A549 treated with CpdA at 1 μM for 4 hours (cell line): Measurements from ENCODE around the gene NOP58. TPM values are rescaled to one million over a fixed set of nuclear protein-coding genes. Genes with fewer than 3 reads are reported as not detected.

Experiments used
- total RNA-seq: library from RNA; stranded (reverse); fragments of 200-300 nt; extraction: Qiagen RNA extraction; gene quantifications from 5 replicates; pipeline ENCODE4 v1.2.3, GENCODE V29; 2022; ENCODE audit warnings: low read depth

NOP58 gene, protein sequence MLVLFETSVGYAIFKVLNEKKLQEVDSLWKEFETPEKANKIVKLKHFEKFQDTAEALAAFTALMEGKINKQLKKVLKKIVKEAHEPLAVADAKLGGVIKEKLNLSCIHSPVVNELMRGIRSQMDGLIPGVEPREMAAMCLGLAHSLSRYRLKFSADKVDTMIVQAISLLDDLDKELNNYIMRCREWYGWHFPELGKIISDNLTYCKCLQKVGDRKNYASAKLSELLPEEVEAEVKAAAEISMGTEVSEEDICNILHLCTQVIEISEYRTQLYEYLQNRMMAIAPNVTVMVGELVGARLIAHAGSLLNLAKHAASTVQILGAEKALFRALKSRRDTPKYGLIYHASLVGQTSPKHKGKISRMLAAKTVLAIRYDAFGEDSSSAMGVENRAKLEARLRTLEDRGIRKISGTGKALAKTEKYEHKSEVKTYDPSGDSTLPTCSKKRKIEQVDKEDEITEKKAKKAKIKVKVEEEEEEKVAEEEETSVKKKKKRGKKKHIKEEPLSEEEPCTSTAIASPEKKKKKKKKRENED
- total RNA-seq: 111 to 152 TPM (median 127 TPM) in 5 replicates

DNA sequence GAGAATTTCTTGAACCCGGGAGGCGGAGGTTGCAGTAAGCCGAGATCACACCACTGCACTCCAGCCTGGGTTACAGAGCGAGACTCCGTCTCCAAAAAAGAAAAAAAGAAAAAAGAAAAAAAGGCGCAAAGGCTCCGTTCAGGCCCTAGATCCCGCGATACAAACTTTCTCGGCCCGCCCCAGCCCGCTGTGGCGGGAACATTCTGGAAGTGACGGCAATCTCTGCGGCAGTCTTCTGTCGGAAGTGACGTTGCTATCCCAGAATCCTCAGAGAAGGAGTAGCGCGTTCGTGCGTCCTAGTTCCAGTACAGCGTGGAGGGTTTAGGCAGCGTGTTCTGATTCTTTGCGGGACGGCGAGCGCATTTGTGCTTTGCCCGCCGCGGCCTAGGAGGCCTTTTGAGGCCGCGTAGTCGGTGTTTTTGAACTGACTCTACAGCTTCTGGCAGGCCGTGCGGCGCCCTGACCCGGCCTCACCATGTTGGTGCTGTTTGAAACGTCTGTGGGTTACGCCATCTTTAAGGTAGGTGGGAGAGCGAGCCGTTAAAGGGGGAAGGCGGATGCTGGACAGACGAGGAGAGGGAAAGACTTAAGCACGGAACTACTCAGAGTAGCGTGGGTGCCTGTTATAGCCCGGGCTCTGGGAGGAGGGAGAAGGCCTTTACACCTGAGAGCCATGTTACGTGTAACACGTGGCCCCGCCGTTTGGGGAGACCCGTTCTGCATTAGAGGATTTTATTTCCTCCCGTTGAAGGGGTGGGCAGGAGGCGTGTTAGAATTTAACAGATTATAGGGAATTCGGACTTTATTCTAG lies at the start of gene NOP58:
Gene NOP58 (plus strand): TSS at position 297 of the 811 bp plus-strand sequence. CDS start 179 bp downstream, at position 476.

DNA sequence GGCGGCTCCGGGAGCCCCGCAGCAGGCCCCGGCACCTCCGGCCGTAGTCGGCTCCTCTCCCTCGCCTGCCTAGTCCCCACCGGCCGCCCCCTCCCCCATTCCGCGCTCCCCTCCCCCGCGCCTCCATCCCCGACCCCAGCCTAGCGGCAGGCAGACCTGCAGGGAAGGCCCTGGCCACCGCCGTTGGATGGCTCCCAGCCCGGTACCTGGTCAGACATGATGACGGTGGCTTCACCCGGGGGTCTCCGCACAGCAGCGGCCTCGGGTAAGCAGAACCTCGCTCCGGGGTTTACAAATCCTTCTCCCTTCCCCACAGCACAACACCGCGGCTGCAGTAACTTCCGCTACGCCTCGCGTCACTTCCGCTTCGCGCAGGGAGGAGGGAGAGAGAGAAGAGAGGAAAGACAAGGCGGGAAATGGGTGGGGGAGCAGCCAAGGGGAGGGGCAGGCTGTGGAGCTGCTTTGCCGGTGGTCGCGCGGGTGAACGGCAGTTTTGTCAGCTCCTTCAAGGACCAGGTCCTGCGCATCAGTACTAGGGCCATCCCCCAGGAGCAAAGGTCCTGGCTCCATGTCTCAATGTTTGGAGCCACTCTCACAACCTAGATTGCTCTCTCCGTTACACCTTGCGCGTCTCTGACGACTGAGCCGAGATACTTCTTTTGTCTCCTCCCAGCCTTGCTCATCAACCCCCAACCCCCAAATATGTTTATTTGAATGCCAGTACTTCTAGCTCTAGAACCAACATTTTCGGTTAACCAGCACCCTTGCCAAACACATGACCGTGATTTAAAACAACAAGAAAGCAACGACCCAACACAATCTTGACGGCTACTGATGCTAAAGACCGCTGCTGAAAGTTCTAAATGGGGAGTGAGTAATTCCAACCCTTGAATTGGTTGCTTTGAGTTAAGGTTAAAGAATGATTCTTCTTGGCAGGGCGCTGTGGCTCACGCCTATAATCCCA lies 27.0 kb upstream of the NOP58 start, which contains the start of gene SUMO1:
Gene SUMO1 (minus strand): TSS at position 364 of the 964 bp plus-strand sequence. CDS start 146 bp downstream, at position 218.

Other genes with a start within 250 kb of the NOP58 start
- gene FZD7, start 231.9 kb upstream of the NOP58 start, total RNA-seq: 5.2 to 7.9 TPM (median 6.9 TPM) in 5 replicates
- gene KIAA2012, start 192.5 kb upstream of the NOP58 start, total RNA-seq: not detected in 5 replicates
- gene SUMO1, start 27.2 kb upstream of the NOP58 start, total RNA-seq: 131 to 192 TPM (median 141 TPM) in 5 replicates
- gene BMPR2, start 110.6 kb downstream of the NOP58 start, total RNA-seq: 10.7 to 17.7 TPM (median 15.2 TPM) in 5 replicates